A549 (cell line): Measurements from ENCODE around the gene CEACAM20. TPM values are rescaled to one million over a fixed set of nuclear protein-coding genes. Genes with fewer than 3 reads are reported as not detected.
"Not testable (repeated sequence)": the region's sequence is repeated elsewhere in the genome, so short reads cannot be mapped to it uniquely, and the experiment has no call there.

Experiments used
- ATAC-seq, 2 experiments: fragments of 200-7000 bp in 1 of 2; fragments of >200 bp in 1 of 2; cut with Nextera tagmentation in 1 of 2; cut with Tn5 transposase in 1 of 2; 3 replicates each; pipeline versions ENCODE4 v1.8.0 to v1.9.1; 2018 to 2020; ENCODE audit warnings: mild to moderate bottlenecking in 1 of 2, moderate library complexity in 1 of 2
- CTCF ChIA-PET: fragments of 300-600 bp; sonication (Branson Sonifier 250); formaldehyde crosslinking; extraction: SDS; loops from one replicate; lab custom pipeline; 2021; ENCODE audit warnings: antibody characterized with exemption, inconsistent platforms; lab: Yijun Ruan, JAX
- POLR2A ChIA-PET: fragments of 350-600 bp; formaldehyde crosslinking; extraction: SDS; loops from one replicate; lab custom pipeline; 2021; ENCODE audit warnings: antibody characterized with exemption, inconsistent platforms; lab: Yijun Ruan, JAX
- DNase-seq, 2 experiments: peaks; one replicate each; pipeline versions ENCODE4 v3.0.0 to v3.0.0-alpha.2; 2011 to 2016; ENCODE audit warnings: low read depth in 1 of 2, low spot score in 1 of 2
- FAIRE-seq: peaks from 2 replicates; lab custom pipeline; 2011; peaks lifted over from hg19 to GRCh38; lab: Jason Lieb, UNC
- H3K27ac ChIP-seq, 2 experiments: fragments of >200 bp; sonication (Bioruptor Twin); formaldehyde crosslinking; 3 replicates each; pipeline ENCODE4 v1.5.1; 2016 to 2017
- H3K4me1 ChIP-seq: fragments of >200 bp; sonication (Bioruptor Twin); formaldehyde crosslinking; 3 replicates; pipeline ENCODE4 v1.6.1; 2016
- H3K4me2 ChIP-seq: fragments of >200 bp; sonication (Bioruptor Twin); formaldehyde crosslinking; 3 replicates; pipeline ENCODE4 v1.6.1; 2016
- H3K4me3 ChIP-seq: fragments of >200 bp; sonication (Bioruptor Twin); formaldehyde crosslinking; 3 replicates; pipeline ENCODE4 v1.5.1; 2016
- H3K9me3 ChIP-seq: fragments of >200 bp; sonication (Bioruptor Twin); formaldehyde crosslinking; 3 replicates; pipeline ENCODE4 v1.6.1; 2016
- CTCF ChIP-seq: fragments of >200 bp; sonication (Bioruptor Twin); formaldehyde crosslinking; IDR thresholded peaks from 3 replicates; pipeline ENCODE4 v1.5.1; 2016
- ELK1 ChIP-seq: fragments of 150-350 bp; IDR thresholded peaks from 2 replicates; pipeline ENCODE4 v1.6.1; 2014; ENCODE audit warnings: low read depth, mild to moderate bottlenecking, low read length
- FOXS1 ChIP-seq: fragments of 250-450 bp; sonication (Bioruptor Pico); IDR thresholded peaks from 2 replicates; pipeline ENCODE4 v1.5.0; 2020; ENCODE audit warnings: mild to moderate bottlenecking, moderate library complexity
- GATA3 ChIP-seq: IDR thresholded peaks from 2 replicates; pipeline ENCODE4 v1.6.1; 2012; ENCODE audit warnings: borderline replicate concordance
- JUNB ChIP-seq: fragments of >200 bp; sonication (Bioruptor Twin); formaldehyde crosslinking; IDR thresholded peaks from 2 replicates; pipeline ENCODE4 v1.6.1; 2016
- NR3C1 ChIP-seq: fragments of >200 bp; sonication (Bioruptor Twin); formaldehyde crosslinking; IDR thresholded peaks from 3 replicates; pipeline ENCODE4 v1.6.1; 2017
- PBX3 ChIP-seq: IDR thresholded peaks from 2 replicates; pipeline ENCODE4 v1.6.1; 2012
- POLR2A ChIP-seq: IDR thresholded peaks from 2 replicates; pipeline ENCODE4 v1.6.1; 2012; ENCODE audit warnings: mild to moderate bottlenecking, low read length
- RAD21 ChIP-seq, 2 experiments: fragments of >200 bp in 1 of 2; sonication (Bioruptor Twin) in 1 of 2; formaldehyde crosslinking in 1 of 2; IDR thresholded peaks in 1 of 2; conservative IDR thresholded peaks in 1 of 2; 2 replicates in 1 of 2; 3 replicates in 1 of 2; pipeline ENCODE4 v1.6.1; 2012 to 2018; ENCODE audit warnings: inconsistent platforms in 1 of 2
- RARB ChIP-seq: fragments of 250-450 bp; sonication (Bioruptor Pico); IDR thresholded peaks from 2 replicates; pipeline ENCODE4 v1.8.0; 2021; ENCODE audit warnings: mild to moderate bottlenecking, moderate library complexity
- RCOR1 ChIP-seq: fragments of 150-350 bp; IDR thresholded peaks from 2 replicates; pipeline ENCODE4 v1.6.1; 2014; ENCODE audit warnings: antibody characterized with exemption, low read length, low read depth
- RFX5 ChIP-seq: fragments of 450-650 bp; IDR thresholded peaks from 2 replicates; pipeline ENCODE4 v1.7.1; 2014; ENCODE audit warnings: antibody characterized with exemption, mild to moderate bottlenecking, moderate library complexity
- SREBF2 ChIP-seq: fragments of 450-650 bp; IDR thresholded peaks from 2 replicates; pipeline ENCODE4 v1.6.1; 2014; ENCODE audit warnings: mild to moderate bottlenecking, moderate library complexity
- USF2 ChIP-seq: fragments of 450-650 bp; IDR thresholded peaks from 2 replicates; pipeline ENCODE4 v1.6.1; 2014; ENCODE audit warnings: antibody characterized with exemption
- ZC3H11A ChIP-seq: fragments of 450-650 bp; IDR thresholded peaks from 2 replicates; pipeline ENCODE4 v1.6.1; 2014; ENCODE audit warnings: antibody characterized with exemption, mild to moderate bottlenecking
- WGBS: methylation state at CpG from one replicate; pipeline ENCODE4 v1.1.6; 2017; ENCODE audit errors: missing lambda C conversion rate; 5-methylcytosine and 5-hydroxymethylcytosine counted together
- polyA plus RNA-seq, 4 experiments: library from polyadenylated mRNA; depleted of rRNA in 3 of 4; stranded (reverse); fragments of >200 nt; fragmentation: RNase III in 1 of 4; extraction: RNeasy Plus Mini Kit Qiagen cat#74134 plus additional on column Dnase treatment in 1 of 4; gene quantifications; 2 replicates in 3 of 4; 3 replicates in 1 of 4; pipeline ENCODE4 v1.2.3, GENCODE V29; 2011 to 2017

Gene CEACAM20
- polyA plus RNA-seq, 2 of the 4 experiments (the other 2 are of a cell fraction): 0.08 TPM; not detected in 1

DNA sequence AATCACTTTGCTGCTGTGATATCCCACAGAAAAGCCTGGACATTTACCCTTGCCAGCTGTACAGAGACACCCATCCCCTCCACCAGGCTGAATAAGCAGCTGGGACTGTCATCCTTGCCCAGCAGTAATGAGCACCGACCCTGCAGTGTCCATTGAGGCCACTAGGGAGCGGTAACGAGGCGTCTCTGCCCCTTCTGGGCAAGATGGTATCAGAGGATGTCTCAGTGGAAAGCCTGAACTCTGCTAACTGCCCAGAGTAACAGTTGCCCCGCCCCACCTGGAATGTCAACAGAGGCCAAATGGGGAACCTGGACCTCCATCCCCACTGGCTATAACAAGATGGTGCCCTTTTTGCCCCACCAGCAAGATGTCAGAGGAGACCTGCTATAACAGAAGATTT lies 22.8 kb upstream of the CEACAM20 start:
- H3K4me2 ChIP-seq: no peak overlapping the region
- DNase-seq (peak; percentile 72 to 81), FAIRE-seq (peak; percentile 7), ATAC-seq (peak; percentile 79 to 94)
- peaks cover 7% of the 10 kb centered on the region; the same call in 1 of the 3 replicates for H3K9me3 ChIP-seq
- ChIA-PET CTCF (interaction anchor here (0.5 to 1.3 kb wide), 7 partner anchors 9 to 1036 kb away, joined by 3 to 4 read pairs (median 3); no protein-coding TSS in a partner anchor), POLR2A (no interaction called here)
- H3K27ac ChIP-seq: no peak overlapping the region
- no peak overlapping the region for H3K4me3 ChIP-seq
- WGBS: 0% methylated on average over 5 of the region's 5 CpGs
- no peaks in the 10 kb centered on the region for H3K4me1 ChIP-seq
- no peak for TF ChIP-seq PBX3
- TF ChIP-seq CTCF: peak; percentile 35; the same call in 2 of the 3 replicates
- TF ChIP-seq NR3C1: no peak
- TF ChIP-seq GATA3: no peak
- TF ChIP-seq FOXS1 (CRISPR knock-in tag): no peak
- no peak for TF ChIP-seq JUNB
- no peak for TF ChIP-seq USF2
- no peak for TF ChIP-seq ELK1
- TF ChIP-seq RARB: no peak
- no peak for TF ChIP-seq RFX5
- TF ChIP-seq SREBF2: no peak
- peak; percentile 29 to 60; a peak in 3 of 5 replicates for TF ChIP-seq RAD21 (conservative IDR thresholded peaks at IDR 0.05 in 1 of 2, IDR thresholded peaks at IDR 0.05 in 1 of 2)

DNA sequence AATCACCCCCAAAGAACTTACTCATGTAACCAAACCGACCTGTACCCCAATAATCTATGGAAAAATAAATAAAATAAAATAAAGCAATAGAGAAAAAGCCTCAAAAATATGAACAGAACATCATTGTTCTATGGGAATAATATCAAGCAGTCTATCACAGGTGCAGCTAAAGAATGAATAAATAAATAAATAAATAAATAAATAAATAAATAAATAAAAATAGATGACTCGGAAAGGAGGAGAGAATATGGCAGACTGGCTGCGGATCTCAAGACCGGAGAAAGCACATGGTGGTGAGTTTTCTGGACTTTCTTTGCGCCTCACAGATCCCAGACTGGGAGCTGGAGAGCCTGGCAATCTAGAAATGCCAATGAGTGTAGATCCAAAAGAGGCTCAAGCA lies 22.4 kb upstream of the CEACAM20 start:
- ChIA-PET CTCF (interaction anchor here (0.5 to 1.3 kb wide), 5 partner anchors 8 to 1035 kb away, joined by 3 to 4 read pairs (median 3); no protein-coding TSS in a partner anchor), POLR2A (no interaction called here)
- 55% methylated on average over 5 of the region's 5 CpGs for WGBS
- ATAC-seq (no peak; a peak in 1 of 6 replicates), FAIRE-seq (no peak), DNase-seq (no peak)
- Histone ChIP-seq H3K4me1 (no peaks in the 10 kb centered on the region), H3K27ac (no peak overlapping the region), H3K4me3 (no peak overlapping the region), H3K9me3 (peaks cover 10% of the 10 kb centered on the region; the same call in 2 of the 3 replicates), H3K4me2 (no peak overlapping the region)
- TF ChIP-seq ZC3H11A (peak; percentile 88), POLR2A (no peak), RCOR1 (no peak)

DNA sequence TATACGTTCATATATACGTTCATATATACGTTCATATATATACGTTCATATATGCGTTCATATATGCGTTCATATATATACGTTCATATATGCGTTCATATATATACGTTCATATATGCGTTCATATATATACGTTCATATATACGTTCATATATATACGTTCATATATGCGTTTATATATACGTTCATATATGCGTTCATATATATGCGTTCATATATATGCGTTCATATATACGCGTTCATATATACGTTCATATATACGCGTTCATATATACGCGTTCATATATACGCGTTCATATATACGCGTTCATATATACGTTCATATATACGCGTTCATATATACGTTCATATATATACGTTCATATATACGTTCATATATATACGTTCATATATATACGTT lies 21.5 kb upstream of the CEACAM20 start:
- H3K4me1 ChIP-seq, ATAC-seq, DNase-seq, H3K4me2 ChIP-seq, FAIRE-seq, H3K27ac ChIP-seq, H3K4me3 ChIP-seq, POLR2A ChIA-PET: not testable (repeated sequence)
- WGBS: 87% methylated on average over 37 of the region's 37 CpGs
- CTCF ChIA-PET: interaction anchor here (1.1 to 1.3 kb wide), 2 partner anchors 7 to 38 kb away, joined by 3 to 4 read pairs; no protein-coding TSS in a partner anchor
- H3K9me3 ChIP-seq: peaks cover 10% of the 10 kb centered on the region; the same call in 2 of the 3 replicates
